H9 (cell line): ENCODE data around the gene GPR156. TPM values are rescaled to one million over a fixed set of nuclear protein-coding genes. Genes with fewer than 3 reads are reported as not detected.

Source experiments
- DNase-seq: peaks from one replicate; pipeline ENCODE4 v3.0.0-alpha.2; 2017
- H2AFZ ChIP-seq: one replicate; pipeline ENCODE4 v1.6.1; 2013; ENCODE audit warnings: mild to moderate bottlenecking, low read length, control low read depth, moderate library complexity
- H2AK5ac ChIP-seq: 2 replicates; pipeline ENCODE4 v1.6.1; 2013; ENCODE audit warnings: low read length, control low read depth, mixed read lengths; ENCODE audit not compliant: insufficient read length
- H2BK120ac ChIP-seq: one replicate; pipeline ENCODE4 v1.6.1; 2013; ENCODE audit warnings: low read depth, mild to moderate bottlenecking, low read length, control low read depth, inconsistent platforms; ENCODE audit not compliant: poor library complexity, severe bottlenecking
- H2BK12ac ChIP-seq: 2 replicates; pipeline ENCODE4 v1.6.1; 2013; ENCODE audit warnings: low read length, control low read depth, mixed read lengths, low read depth; ENCODE audit not compliant: insufficient read length
- H2BK15ac ChIP-seq: 2 replicates; pipeline ENCODE4 v1.6.1; 2013; ENCODE audit warnings: low read depth, low read length, control low read depth
- H2BK20ac ChIP-seq: one replicate; pipeline ENCODE4 v1.6.1; 2013; ENCODE audit warnings: low read depth, mild to moderate bottlenecking, low read length, control low read depth, inconsistent platforms; ENCODE audit not compliant: poor library complexity, severe bottlenecking
- H2BK5ac ChIP-seq: 2 replicates; pipeline ENCODE4 v1.6.1; 2013; ENCODE audit warnings: low read length, control low read depth, mixed read lengths; ENCODE audit not compliant: insufficient read length
- H3K14ac ChIP-seq: 2 replicates; pipeline ENCODE4 v1.6.1; 2013; ENCODE audit warnings: low read length, control low read depth; ENCODE audit not compliant: insufficient read depth
- H3K18ac ChIP-seq: 2 replicates; pipeline ENCODE4 v1.6.1; 2013; ENCODE audit warnings: low read depth, mild to moderate bottlenecking, mixed read lengths, low read length, control low read depth; ENCODE audit not compliant: insufficient read length
- H3K23ac ChIP-seq: 2 replicates; pipeline ENCODE4 v1.6.1; 2013; ENCODE audit warnings: low read length, control low read depth, mixed read lengths, low read depth; ENCODE audit not compliant: insufficient read length
- H3K23me2 ChIP-seq: 2 replicates; pipeline ENCODE4 v1.6.1; 2013; ENCODE audit warnings: low read depth, mild to moderate bottlenecking, mixed read lengths, low read length, control low read depth; ENCODE audit not compliant: insufficient read length, poor library complexity, severe bottlenecking
- H3K27ac ChIP-seq: 2 replicates; pipeline ENCODE4 v1.5.1; 2013; ENCODE audit warnings: low read length, control low read depth, mixed read lengths, low read depth; ENCODE audit not compliant: insufficient read length
- H3K27me3 ChIP-seq: 2 replicates; pipeline ENCODE4 v1.6.1; 2013; ENCODE audit warnings: low read length, control low read depth, inconsistent platforms; ENCODE audit not compliant: insufficient read depth
- H3K4ac ChIP-seq: 2 replicates; pipeline ENCODE4 v1.6.1; 2013; ENCODE audit warnings: low read depth, mild to moderate bottlenecking, control low read depth, inconsistent platforms, low read length, moderate library complexity
- H3K4me1 ChIP-seq: 2 replicates; pipeline ENCODE4 v1.6.1; 2013; ENCODE audit warnings: low read length, control low read depth, inconsistent platforms; ENCODE audit not compliant: insufficient read depth
- H3K4me2 ChIP-seq: 2 replicates; pipeline ENCODE4 v1.6.1; 2013; ENCODE audit warnings: low read length, control low read depth, mixed read lengths; ENCODE audit not compliant: insufficient read length, insufficient read depth
- H3K56ac ChIP-seq: 2 replicates; pipeline ENCODE4 v1.6.1; 2013; ENCODE audit warnings: low read depth, mild to moderate bottlenecking, mixed read lengths, low read length, control low read depth; ENCODE audit not compliant: insufficient read length
- H3K79me1 ChIP-seq: 2 replicates; pipeline ENCODE4 v1.6.1; 2013; ENCODE audit warnings: low read depth, mild to moderate bottlenecking, moderate library complexity, low read length, control low read depth, inconsistent platforms; ENCODE audit not compliant: insufficient read depth, poor library complexity, severe bottlenecking
- H3K79me2 ChIP-seq: 2 replicates; pipeline ENCODE4 v1.6.1; 2013; ENCODE audit warnings: low read length, control low read depth, inconsistent platforms; ENCODE audit not compliant: insufficient read depth
- H3K9ac ChIP-seq: 2 replicates; pipeline ENCODE4 v1.6.1; 2013; ENCODE audit warnings: low read length, control low read depth, mixed read lengths; ENCODE audit not compliant: insufficient read length; ENCODE audit errors: extremely low read depth
- H3K9me3 ChIP-seq: one replicate; pipeline ENCODE4 v1.6.1; 2013; ENCODE audit warnings: low read depth, low read length, inconsistent platforms; ENCODE audit not compliant: control insufficient read depth
- H3T11ph ChIP-seq: one replicate; pipeline ENCODE4 v1.6.1; 2013; ENCODE audit warnings: mild to moderate bottlenecking, low read length, control low read depth, inconsistent platforms
- H4K20me1 ChIP-seq: one replicate; pipeline ENCODE4 v1.6.1; 2013; ENCODE audit not compliant: control insufficient read depth, insufficient read length, insufficient read depth
- H4K5ac ChIP-seq: 2 replicates; pipeline ENCODE4 v1.6.1; 2013; ENCODE audit warnings: low read depth, mild to moderate bottlenecking, mixed read lengths, low read length, control low read depth; ENCODE audit not compliant: insufficient read length
- H4K8ac ChIP-seq: replicated peaks from 2 replicates; pipeline ENCODE4 v1.6.1; 2013; ENCODE audit warnings: low read length, control low read depth, mixed read lengths, low read depth; ENCODE audit not compliant: insufficient read length
- H4K91ac ChIP-seq: 2 replicates; pipeline ENCODE4 v1.6.1; 2013; ENCODE audit warnings: low read depth, mild to moderate bottlenecking, moderate library complexity, mixed read lengths, low read length, control low read depth; ENCODE audit not compliant: insufficient read length
- H3K27ac Mint-ChIP-seq, 3 experiments: 2 replicates in 2 of 3; 3 replicates in 1 of 3; pipeline ENCODE4 v1.8.0; 2020 to 2021; ENCODE audit warnings: mixed read lengths in 3 of 3, mild to moderate bottlenecking in 1 of 3, moderate library complexity in 1 of 3
- H3K27me3 Mint-ChIP-seq: 2 replicates; pipeline ENCODE4 v1.8.0; 2021; ENCODE audit warnings: low read depth, mild to moderate bottlenecking, moderate library complexity, mixed read lengths
- H3K36me3 Mint-ChIP-seq, 3 experiments: 2 replicates in 2 of 3; 3 replicates in 1 of 3; pipeline ENCODE4 v1.8.0; 2020 to 2021; ENCODE audit warnings: low read depth in 3 of 3, mixed read lengths in 3 of 3; ENCODE audit not compliant: insufficient read depth in 1 of 3
- H3K4me1 Mint-ChIP-seq, 2 experiments: 2 replicates each; pipeline ENCODE4 v1.8.0; 2020; ENCODE audit warnings: mixed read lengths in 2 of 2
- H3K4me3 Mint-ChIP-seq, 2 experiments: 2 replicates in 1 of 2; 3 replicates in 1 of 2; pipeline ENCODE4 v1.8.0; 2020 to 2021; ENCODE audit warnings: mild to moderate bottlenecking in 2 of 2, mixed read lengths in 2 of 2, moderate library complexity in 1 of 2
- H3K9me3 Mint-ChIP-seq, 2 experiments: 2 replicates in 1 of 2; 3 replicates in 1 of 2; pipeline ENCODE4 v1.8.0; 2020; ENCODE audit warnings: mild to moderate bottlenecking in 2 of 2, mixed read lengths in 2 of 2, moderate library complexity in 1 of 2
- CTCF ChIP-seq: fragments of 200-600 bp; sonication (generic); conservative IDR thresholded peaks from 3 replicates; pipeline ENCODE4 v1.8.0; 2021; ENCODE audit warnings: antibody characterized with exemption, mild to moderate bottlenecking
- WGBS: extraction: QIAGEN DNeasy Blood & Tissue Kit; methylation state at CpG from one replicate; pipeline ENCODE4 v1.1.7; 2013; ENCODE audit warnings: missing lambda C conversion rate, low lambda C conversion rate, mixed read lengths; ENCODE audit not compliant: insufficient read length; ENCODE audit errors: extremely low coverage; 5-methylcytosine and 5-hydroxymethylcytosine counted together
- total RNA-seq: library from RNA; stranded (reverse); gene quantifications from 2 replicates; pipeline ENCODE4 v1.2.1, GENCODE V29; 2021

The GPR156 gene
- total RNA-seq, 1 experiment from 2014 or later = 1.8 TPM

DNA sequence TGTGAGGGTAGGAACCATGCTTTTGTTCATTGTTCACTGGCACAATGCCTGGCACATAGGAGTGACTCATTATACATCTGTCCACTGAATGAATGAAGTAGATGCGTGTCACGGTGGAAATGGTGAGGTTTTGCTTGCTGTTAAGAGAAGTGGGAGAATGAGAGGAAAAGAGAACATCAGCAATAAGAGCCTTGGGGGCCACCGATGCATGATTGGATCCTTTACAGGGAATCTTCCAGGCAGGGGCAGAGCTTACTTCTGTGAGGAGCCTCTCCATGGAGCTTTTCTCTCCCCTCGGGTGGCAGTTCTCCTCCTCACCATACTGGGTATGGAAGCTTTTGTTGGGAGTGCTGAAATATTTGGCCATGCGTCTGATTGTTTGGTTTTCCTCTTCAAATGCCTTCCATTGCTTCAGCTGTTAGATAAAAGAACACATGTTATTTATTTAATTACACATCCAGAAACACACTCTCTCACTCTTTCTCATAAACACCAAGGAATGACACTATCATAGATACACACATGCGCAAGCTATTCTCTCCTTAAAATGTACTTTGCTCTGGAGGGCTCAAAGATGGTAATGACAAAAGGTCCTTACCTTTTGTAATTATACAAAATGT lies 111.9 kb downstream of the GPR156 start:
- H2AFZ ChIP-seq = no peak overlapping the region
- no peak overlapping the region for H2BK12ac ChIP-seq
- no peak overlapping the region for H2BK15ac ChIP-seq
- no peak overlapping the region for H4K5ac ChIP-seq
- no peak overlapping the region for H2AK5ac ChIP-seq
- H3K9me3 ChIP-seq = no peaks in the 10 kb centered on the region
- no peaks in the 10 kb centered on the region for H4K20me1 ChIP-seq
- H3K18ac ChIP-seq = no peak overlapping the region
- no peak overlapping the region for H3K23ac ChIP-seq
- H3K23me2 ChIP-seq = no peaks in the 10 kb centered on the region
- Mint-ChIP-seq H3K36me3 (no peaks in the 10 kb centered on the region), H3K9me3 (no peaks in the 10 kb centered on the region), H3K4me3 (no peak overlapping the region), H3K4me1 (peaks cover 14 to 17% of the 10 kb centered on the region in 2 experiments), H3K27ac (no peak overlapping the region), H3K27me3 (no peaks in the 10 kb centered on the region)
- no peak overlapping the region for H2BK20ac ChIP-seq
- no peaks in the 10 kb centered on the region; the same call in 1 of the 2 replicates for H3K4me1 ChIP-seq
- no peak overlapping the region for H3K14ac ChIP-seq
- no peak overlapping the region for H3K4ac ChIP-seq
- H3T11ph ChIP-seq = no peak overlapping the region
- no peak overlapping the region for H2BK5ac ChIP-seq
- DNase-seq = no peak
- H4K8ac ChIP-seq = no peak overlapping the region
- no CpG with 5 or more reads among the region's 6 CpGs for WGBS
- H3K79me1 ChIP-seq = no peaks in the 10 kb centered on the region
- no peak for TF ChIP-seq CTCF
- no peak overlapping the region for H3K27ac ChIP-seq
- no peak overlapping the region for H4K91ac ChIP-seq
- no peak overlapping the region for H3K4me2 ChIP-seq
- H3K9ac ChIP-seq = no peak overlapping the region
- H3K79me2 ChIP-seq = no peaks in the 10 kb centered on the region
- H3K56ac ChIP-seq = no peak overlapping the region
- H2BK120ac ChIP-seq = no peak overlapping the region
- H3K27me3 ChIP-seq = no peaks in the 10 kb centered on the region
